Prostate gland (tissue), 2 donors: ENCODE data around the gene PNPLA7.

ENCODE experiments used
- CTCF ChIP-seq, 4 experiments: fragments of 200-600 bp in 2 of 4; fragments of 450-650 bp in 2 of 4; sonication (generic) in 2 of 4; IDR thresholded peaks; 1 replicate in 3 of 4; 2 replicates in 1 of 4; pipeline ENCODE4 v1.5.1; 2016 to 2019; ENCODE audit warnings: antibody characterized with exemption in 4 of 4, mild to moderate bottlenecking in 2 of 4, moderate library complexity in 2 of 4
- POLR2A ChIP-seq: fragments of 450-650 bp; IDR thresholded peaks from one replicate; pipeline ENCODE4 v1.6.1; 2016; ENCODE audit warnings: antibody characterized with exemption, mild to moderate bottlenecking
- POLR2AphosphoS5 ChIP-seq: sonication (generic); formaldehyde crosslinking; IDR thresholded peaks from one replicate; pipeline ENCODE4 v1.6.1; 2017; ENCODE audit warnings: antibody characterized with exemption

GRCh38 chr9:137410891-137411249 is 139.3 kb downstream of the PNPLA7 start:
- no peak for TF ChIP-seq POLR2A
- TF ChIP-seq CTCF (IDR thresholded peaks at IDR 0.05), result no peak
- TF ChIP-seq POLR2AphosphoS5, result no peak
